ENCODE data around the gene SPEF1. TPM values are rescaled to one million over a fixed set of nuclear protein-coding genes. Genes with fewer than 3 reads are reported as not detected.

SPEF1 gene
- total and polyA plus RNA-seq, 7 donors: 0.12 to 1.7 (median 0.24) TPM; not detected in 3

DNA sequence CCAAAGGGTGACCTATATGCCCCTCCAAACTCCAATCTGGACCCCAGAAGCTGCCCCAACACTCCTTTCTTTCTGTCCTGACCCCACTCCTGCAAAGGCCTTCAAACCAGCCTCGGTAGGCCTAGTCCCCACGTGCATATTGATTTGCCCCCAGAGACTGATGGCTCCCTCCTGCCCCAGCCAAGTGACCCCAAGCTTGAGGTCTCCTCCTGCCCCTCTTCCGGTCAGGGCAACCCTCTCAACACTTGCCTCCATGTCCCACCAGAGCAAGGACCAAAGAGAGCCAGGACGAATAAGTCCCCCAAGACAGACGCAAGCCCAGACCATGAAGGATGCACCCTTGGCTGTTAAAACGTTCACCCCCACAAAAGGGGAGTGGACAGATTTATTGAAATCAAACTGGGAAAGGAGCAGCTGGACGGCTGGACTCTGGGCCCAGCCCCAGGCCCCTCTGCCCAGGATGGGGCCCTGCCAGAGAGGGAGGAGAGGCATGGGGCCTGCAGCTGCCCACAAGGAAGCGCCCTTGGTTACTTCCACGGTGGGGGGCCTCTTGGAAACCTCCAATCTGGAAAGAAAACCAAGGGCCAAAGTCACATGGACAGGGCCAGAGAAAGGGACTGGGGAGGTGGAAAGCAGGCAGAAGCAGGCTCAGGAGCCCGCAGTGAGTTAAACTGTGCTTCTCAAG lies 2.4 kb upstream of the SPEF1 start:
- peaks cover 0 to 4% of the 10 kb centered on the region in 2 donors for H3K36me3 ChIP-seq (ENCODE audit: insufficient read depth in 1 of 2, low read depth in 1 of 2)
- H3K9me3 ChIP-seq: no peaks in the 10 kb centered on the region
- H3K4me3 ChIP-seq: peak overlapping the region; percentile 79
- DNase-seq (peak in 1 of 2 donors; percentile 41), ATAC-seq (no peak)
- TF ChIP-seq, protein P1, sequence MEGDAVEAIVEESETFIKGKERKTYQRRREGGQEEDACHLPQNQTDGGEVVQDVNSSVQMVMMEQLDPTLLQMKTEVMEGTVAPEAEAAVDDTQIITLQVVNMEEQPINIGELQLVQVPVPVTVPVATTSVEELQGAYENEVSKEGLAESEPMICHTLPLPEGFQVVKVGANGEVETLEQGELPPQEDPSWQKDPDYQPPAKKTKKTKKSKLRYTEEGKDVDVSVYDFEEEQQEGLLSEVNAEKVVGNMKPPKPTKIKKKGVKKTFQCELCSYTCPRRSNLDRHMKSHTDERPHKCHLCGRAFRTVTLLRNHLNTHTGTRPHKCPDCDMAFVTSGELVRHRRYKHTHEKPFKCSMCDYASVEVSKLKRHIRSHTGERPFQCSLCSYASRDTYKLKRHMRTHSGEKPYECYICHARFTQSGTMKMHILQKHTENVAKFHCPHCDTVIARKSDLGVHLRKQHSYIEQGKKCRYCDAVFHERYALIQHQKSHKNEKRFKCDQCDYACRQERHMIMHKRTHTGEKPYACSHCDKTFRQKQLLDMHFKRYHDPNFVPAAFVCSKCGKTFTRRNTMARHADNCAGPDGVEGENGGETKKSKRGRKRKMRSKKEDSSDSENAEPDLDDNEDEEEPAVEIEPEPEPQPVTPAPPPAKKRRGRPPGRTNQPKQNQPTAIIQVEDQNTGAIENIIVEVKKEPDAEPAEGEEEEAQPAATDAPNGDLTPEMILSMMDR (IDR thresholded peaks at IDR 0.05): no peak
- H3K27me3 ChIP-seq (ENCODE audit: insufficient read depth in 3 of 3, low read length in 2 of 3): peaks cover 0 to under 1% (median 0%) of the 10 kb centered on the region in 3 donors
- peaks cover 35% of the 10 kb centered on the region for H3K4me1 ChIP-seq
- intact Hi-C loops (cut with DNase I): loop anchor here in 1 of 2 donors (10.0 kb wide), 1 partner anchor 301 kb away; no protein-coding TSS in a partner anchor
- H3K27ac ChIP-seq: no peak overlapping the region
- 47 to 49% (median 49%) methylated on average over 9 to 10 of the region's 10 CpGs for WGBS, 3 donors

DNA sequence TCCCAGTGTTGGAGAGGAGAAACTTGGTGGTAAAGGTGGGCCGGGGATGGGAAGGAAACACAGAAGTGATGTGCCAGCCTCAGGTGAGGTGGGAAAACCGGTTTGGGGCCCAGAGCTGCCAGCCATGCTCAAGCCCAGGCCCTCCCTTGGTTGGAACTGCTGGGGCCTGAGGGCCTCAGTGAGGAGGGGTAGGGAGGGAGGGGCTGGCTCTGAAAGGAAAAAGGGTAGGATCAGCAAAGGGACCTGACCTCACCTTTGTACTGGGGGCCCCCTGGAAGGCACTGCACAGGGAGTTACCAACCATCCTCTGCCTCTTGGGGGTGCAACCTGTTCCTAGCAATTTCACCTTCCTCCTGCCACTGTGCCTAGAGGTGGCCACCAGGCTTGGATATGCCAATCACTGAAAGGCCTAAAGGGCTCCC lies 1.8 kb upstream of the SPEF1 start:
- peaks cover 0 to 6% (median 1%) of the 10 kb centered on the region in 3 donors for H3K27me3 ChIP-seq (ENCODE audit: insufficient read depth in 3 of 3, low read length in 2 of 3)
- H3K36me3 ChIP-seq (ENCODE audit: insufficient read depth in 1 of 2, low read depth in 1 of 2): peaks cover 0 to 4% of the 10 kb centered on the region in 2 donors
- DNase-seq: peak in 1 of 2 donors; percentile 30
- TF ChIP-seq, protein P1 (IDR thresholded peaks at IDR 0.05): no peak
- no peak overlapping the region for H3K27ac ChIP-seq
- intact Hi-C loops (cut with DNase I): loop anchor here in 1 of 2 donors (10.0 kb wide), 1 partner anchor 302 kb away; no protein-coding TSS in a partner anchor
- H3K4me3 ChIP-seq: no peak overlapping the region
- no peak for ATAC-seq
- WGBS, 3 donors: 50 to 71% (median 70%) methylated on average over 2 of the region's 2 CpGs
- no peaks in the 10 kb centered on the region for H3K9me3 ChIP-seq
- peaks cover 35% of the 10 kb centered on the region for H3K4me1 ChIP-seq

DNA sequence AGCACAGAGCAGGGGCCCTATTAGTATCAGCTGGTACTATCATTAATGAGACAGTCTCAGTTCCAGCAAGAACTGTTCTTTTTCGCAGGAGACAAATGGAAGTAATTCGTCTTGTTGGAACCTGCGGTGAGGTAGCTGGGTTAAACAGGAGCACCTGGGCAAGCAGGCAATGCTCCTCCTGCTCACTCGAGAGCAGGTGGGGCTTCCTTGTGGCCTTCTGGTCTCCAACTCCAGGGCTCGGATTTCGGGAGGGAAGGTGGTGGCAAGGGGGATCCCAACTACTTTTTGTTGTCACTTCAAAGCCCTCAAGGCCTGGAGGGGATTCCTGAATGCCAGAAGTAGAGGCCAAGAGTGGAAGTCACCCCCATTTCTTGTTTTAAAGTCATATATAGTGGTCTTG lies 1.3 kb upstream of the SPEF1 start:
- peaks cover 0 to 11% (median 5%) of the 10 kb centered on the region in 3 donors for H3K27me3 ChIP-seq (ENCODE audit: insufficient read depth in 3 of 3, low read length in 2 of 3)
- no peak for ATAC-seq
- no peak for DNase-seq
- peaks cover 35% of the 10 kb centered on the region for H3K4me1 ChIP-seq
- TF ChIP-seq, protein P1 (IDR thresholded peaks at IDR 0.05): no peak
- intact Hi-C loops (cut with DNase I): loop anchor here in 1 of 2 donors (10.0 kb wide), 1 partner anchor 302 kb away; no protein-coding TSS in a partner anchor
- no peaks in the 10 kb centered on the region for H3K9me3 ChIP-seq
- H3K27ac ChIP-seq: no peak overlapping the region
- peaks cover 0 to 4% of the 10 kb centered on the region in 2 donors for H3K36me3 ChIP-seq (ENCODE audit: insufficient read depth in 1 of 2, low read depth in 1 of 2)
- 80 to 87% (median 84%) methylated on average over 6 of the region's 6 CpGs for WGBS, 3 donors
- H3K4me3 ChIP-seq: no peak overlapping the region

DNA sequence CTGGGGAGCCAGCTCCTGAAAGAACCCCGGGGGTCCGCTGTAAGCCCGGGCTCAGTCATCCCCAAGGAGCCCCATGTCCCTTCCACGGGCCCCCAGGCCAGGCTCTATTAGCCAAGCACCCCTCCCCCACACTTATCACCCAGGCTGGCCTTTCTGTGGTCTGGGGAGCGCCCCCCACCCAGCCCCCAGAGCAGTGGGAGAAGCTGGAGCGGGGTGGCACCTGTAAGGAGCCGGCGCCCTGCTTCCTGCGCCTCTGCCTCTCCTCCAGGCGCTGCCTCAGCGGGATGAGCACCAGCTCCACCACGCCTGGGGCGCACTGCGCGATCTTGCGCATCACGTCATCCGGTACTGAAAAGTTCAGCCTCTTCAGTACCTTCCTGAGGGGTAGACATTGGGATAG lies 2.3 kb downstream of the SPEF1 start:
- H3K4me3 ChIP-seq: no peak overlapping the region
- ATAC-seq: no peak
- no peak overlapping the region for H3K27ac ChIP-seq
- intact Hi-C loops (cut with DNase I): no loop called here
- TF ChIP-seq, protein P1 (IDR thresholded peaks at IDR 0.05): no peak
- H3K36me3 ChIP-seq (ENCODE audit: insufficient read depth in 1 of 2, low read depth in 1 of 2): no peaks in the 10 kb centered on the region
- DNase-seq: no peak
- WGBS, 3 donors: 40 to 47% (median 43%) methylated on average over 18 of the region's 18 CpGs
- H3K4me1 ChIP-seq: peaks cover 15% of the 10 kb centered on the region
- peaks cover 0 to 17% (median 8%) of the 10 kb centered on the region in 3 donors for H3K27me3 ChIP-seq (ENCODE audit: insufficient read depth in 3 of 3, low read length in 2 of 3)
- no peaks in the 10 kb centered on the region for H3K9me3 ChIP-seq

Measured in psoas muscle (tissue), 8 donors.